ENCODE results near the gene PLCH1.

PLCH1 gene

DNA sequence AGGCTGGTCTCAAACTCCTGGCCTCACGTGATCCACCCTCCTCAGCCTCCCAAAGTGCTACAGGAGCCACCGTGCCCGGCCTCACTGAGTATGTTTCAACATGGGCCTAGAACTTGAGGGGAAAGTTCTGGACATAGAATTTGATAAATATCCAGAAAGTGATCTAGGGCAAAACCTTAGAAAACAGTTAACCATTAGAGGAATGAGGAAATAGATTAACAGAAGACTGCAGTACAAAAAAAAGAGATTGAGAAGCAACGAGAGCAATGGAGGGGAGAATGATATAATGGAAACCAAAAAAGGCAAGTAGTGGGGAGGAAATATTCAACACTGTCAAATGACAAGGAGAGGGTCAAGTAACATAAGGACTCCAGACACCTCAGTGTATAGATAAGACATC lies 191.5 kb downstream of the PLCH1 start:
- TF ChIP-seq, protein P1, sequence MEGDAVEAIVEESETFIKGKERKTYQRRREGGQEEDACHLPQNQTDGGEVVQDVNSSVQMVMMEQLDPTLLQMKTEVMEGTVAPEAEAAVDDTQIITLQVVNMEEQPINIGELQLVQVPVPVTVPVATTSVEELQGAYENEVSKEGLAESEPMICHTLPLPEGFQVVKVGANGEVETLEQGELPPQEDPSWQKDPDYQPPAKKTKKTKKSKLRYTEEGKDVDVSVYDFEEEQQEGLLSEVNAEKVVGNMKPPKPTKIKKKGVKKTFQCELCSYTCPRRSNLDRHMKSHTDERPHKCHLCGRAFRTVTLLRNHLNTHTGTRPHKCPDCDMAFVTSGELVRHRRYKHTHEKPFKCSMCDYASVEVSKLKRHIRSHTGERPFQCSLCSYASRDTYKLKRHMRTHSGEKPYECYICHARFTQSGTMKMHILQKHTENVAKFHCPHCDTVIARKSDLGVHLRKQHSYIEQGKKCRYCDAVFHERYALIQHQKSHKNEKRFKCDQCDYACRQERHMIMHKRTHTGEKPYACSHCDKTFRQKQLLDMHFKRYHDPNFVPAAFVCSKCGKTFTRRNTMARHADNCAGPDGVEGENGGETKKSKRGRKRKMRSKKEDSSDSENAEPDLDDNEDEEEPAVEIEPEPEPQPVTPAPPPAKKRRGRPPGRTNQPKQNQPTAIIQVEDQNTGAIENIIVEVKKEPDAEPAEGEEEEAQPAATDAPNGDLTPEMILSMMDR (IDR thresholded peaks at IDR 0.05; ENCODE audit: low read depth, low read length), result no peak
- no peak for TF ChIP-seq EZH2phosphoT487 (IDR thresholded peaks at IDR 0.05; ENCODE audit: low read depth)
- Histone ChIP-seq H3K4me2 (ENCODE audit: low read length) (no peak overlapping the region), H3K4me3 (ENCODE audit: low read length) (no peak overlapping the region), H3K27ac (ENCODE audit: low read length) (no peak overlapping the region), H4K20me1 (ENCODE audit: insufficient read depth, low read length) (no peaks in the 10 kb centered on the region), H3K36me3 (replicated peaks; ENCODE audit: low read depth, low read length) (no peaks in the 10 kb centered on the region), H3K27me3 (ENCODE audit: low read depth, low read length) (no peaks in the 10 kb centered on the region), H2AFZ (ENCODE audit: low read depth, low read length) (no peak overlapping the region), H3K4me1 (ENCODE audit: low read length) (peaks cover 32% of the 10 kb centered on the region), H3K9me3 (ENCODE audit: insufficient read depth, low read length) (no peaks in the 10 kb centered on the region), H3K79me2 (ENCODE audit: low read length) (no peaks in the 10 kb centered on the region), H3K9ac (ENCODE audit: low read length) (no peak overlapping the region)

DNA sequence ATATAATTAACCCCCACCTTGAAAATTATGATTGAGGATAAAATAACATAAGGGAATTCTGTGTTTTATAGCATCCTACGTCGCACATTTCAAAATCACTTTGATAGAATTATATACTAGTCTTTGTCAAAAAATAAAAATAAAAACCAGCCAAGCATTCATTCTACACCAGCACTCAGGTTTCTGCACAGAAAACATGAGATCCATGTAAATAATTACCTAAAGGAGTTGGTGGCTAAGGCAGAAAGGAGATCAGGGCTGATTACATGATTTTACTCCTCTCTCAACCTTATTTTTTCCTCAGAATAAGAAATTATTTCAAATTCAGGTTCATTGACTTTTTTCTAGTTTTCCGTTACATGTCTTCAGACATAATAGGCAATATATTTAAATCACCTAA lies 194.5 kb downstream of the PLCH1 start:
- Histone ChIP-seq H3K79me2 (ENCODE audit: low read length) (no peaks in the 10 kb centered on the region), H3K27me3 (ENCODE audit: low read depth, low read length) (no peaks in the 10 kb centered on the region), H3K36me3 (replicated peaks; ENCODE audit: low read depth, low read length) (no peaks in the 10 kb centered on the region), H3K9ac (ENCODE audit: low read length) (no peak overlapping the region), H3K4me2 (ENCODE audit: low read length) (no peak overlapping the region), H3K4me1 (ENCODE audit: low read length) (peaks cover 30% of the 10 kb centered on the region), H3K27ac (ENCODE audit: low read length) (no peak overlapping the region), H4K20me1 (ENCODE audit: insufficient read depth, low read length) (no peaks in the 10 kb centered on the region), H3K9me3 (ENCODE audit: insufficient read depth, low read length) (no peaks in the 10 kb centered on the region), H3K4me3 (ENCODE audit: low read length) (no peak overlapping the region), H2AFZ (ENCODE audit: low read depth, low read length) (no peak overlapping the region)
- no peak for TF ChIP-seq EZH2phosphoT487 (IDR thresholded peaks at IDR 0.05; ENCODE audit: low read depth)
- TF ChIP-seq, protein P1 (IDR thresholded peaks at IDR 0.05; ENCODE audit: low read depth, low read length), result no peak

DNA sequence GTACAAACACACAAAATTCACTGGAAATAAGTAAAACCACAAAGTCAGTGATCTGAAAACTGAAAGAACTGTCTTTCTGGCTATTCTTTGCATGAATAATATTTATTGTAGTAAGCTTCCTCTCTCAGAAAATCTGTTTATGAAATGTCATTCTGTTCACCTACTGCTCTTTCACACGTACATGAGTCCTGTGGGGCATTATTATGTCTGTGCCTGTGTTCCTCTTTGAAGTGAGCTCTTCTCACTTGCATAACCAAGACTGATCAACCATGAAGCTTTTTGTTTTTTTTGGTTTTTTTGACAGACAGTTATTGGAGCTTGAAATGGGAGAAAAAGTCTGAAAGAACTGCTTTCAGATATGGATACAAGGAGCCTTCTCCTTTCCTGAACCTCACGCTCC lies 195.8 kb downstream of the PLCH1 start:
- Histone ChIP-seq H3K9me3 (ENCODE audit: insufficient read depth, low read length) (no peaks in the 10 kb centered on the region), H3K4me2 (ENCODE audit: low read length) (no peak overlapping the region)

DNA sequence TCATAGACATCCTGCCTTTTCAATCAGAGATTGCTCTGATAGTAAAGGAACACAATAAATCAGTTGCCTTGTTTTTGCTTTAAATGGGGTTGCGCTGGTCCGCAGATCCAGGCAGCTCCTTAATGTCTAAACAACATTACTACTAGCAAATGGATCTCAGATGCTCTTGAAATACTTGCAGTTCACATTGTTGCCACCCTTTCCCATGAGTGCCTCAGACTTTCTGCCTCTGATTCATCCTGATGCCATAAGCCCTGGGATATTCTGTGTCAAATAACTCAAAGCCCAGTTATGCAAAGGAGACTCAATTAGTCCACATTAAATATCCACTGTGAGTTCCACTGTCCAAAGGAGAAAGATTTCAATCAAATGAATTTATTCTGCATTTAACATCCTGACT lies 196.7 kb downstream of the PLCH1 start:
- Histone ChIP-seq H3K36me3 (replicated peaks; ENCODE audit: low read depth, low read length) (no peaks in the 10 kb centered on the region), H2AFZ (ENCODE audit: low read depth, low read length) (no peak overlapping the region), H3K27me3 (ENCODE audit: low read depth, low read length) (no peaks in the 10 kb centered on the region), H3K79me2 (ENCODE audit: low read length) (no peaks in the 10 kb centered on the region), H3K9ac (ENCODE audit: low read length) (no peak overlapping the region), H3K27ac (ENCODE audit: low read length) (no peak overlapping the region), H3K4me2 (ENCODE audit: low read length) (no peak overlapping the region), H3K4me1 (ENCODE audit: low read length) (peaks cover 11% of the 10 kb centered on the region), H4K20me1 (ENCODE audit: insufficient read depth, low read length) (no peaks in the 10 kb centered on the region), H3K9me3 (ENCODE audit: insufficient read depth, low read length) (no peaks in the 10 kb centered on the region), H3K4me3 (ENCODE audit: low read length) (no peak overlapping the region)
- no peak for TF ChIP-seq EZH2phosphoT487 (IDR thresholded peaks at IDR 0.05; ENCODE audit: low read depth)
- TF ChIP-seq, protein P1 (IDR thresholded peaks at IDR 0.05; ENCODE audit: low read depth, low read length), result no peak

More for the DNA sequence above, 195.8 kb downstream of the PLCH1 start:
- TF ChIP-seq, protein P1 (IDR thresholded peaks at IDR 0.05; ENCODE audit: low read depth, low read length), result no peak
- TF ChIP-seq EZH2phosphoT487 (IDR thresholded peaks at IDR 0.05; ENCODE audit: low read depth), result no peak
- no peaks in the 10 kb centered on the region for H3K36me3 ChIP-seq (replicated peaks; ENCODE audit: low read depth, low read length)
- peaks cover 17% of the 10 kb centered on the region for H3K4me1 ChIP-seq (ENCODE audit: low read length)
- H3K4me3 ChIP-seq (ENCODE audit: low read length), result no peak overlapping the region
- no peaks in the 10 kb centered on the region for H3K27me3 ChIP-seq (ENCODE audit: low read depth, low read length)
- no peaks in the 10 kb centered on the region for H3K79me2 ChIP-seq (ENCODE audit: low read length)
- no peak overlapping the region for H3K9ac ChIP-seq (ENCODE audit: low read length)
- H4K20me1 ChIP-seq (ENCODE audit: insufficient read depth, low read length), result no peaks in the 10 kb centered on the region
- H3K27ac ChIP-seq (ENCODE audit: low read length), result no peak overlapping the region
- H2AFZ ChIP-seq (ENCODE audit: low read depth, low read length), result no peak overlapping the region
